ENCODE results near the gene EIF4A3. TPM values are rescaled to one million over a fixed set of nuclear protein-coding genes. Genes with fewer than 3 reads are reported as not detected.

The EIF4A3 gene
- total and polyA plus RNA-seq, 9 of the 15 experiments (the other 6 are each of a cell fraction or from before 2014, with no cell fraction given), result 62.7 to 171 (median 127) TPM

GRCh38 chr17:80126449-80126715, 20.5 kb downstream of the EIF4A3 start (continued):
- TF ChIP-seq ZNF407 (IDR thresholded peaks at IDR 0.05; ENCODE audit: low read depth) (no peak), ZNF408 (CRISPR knock-in tag; IDR thresholded peaks at IDR 0.05; ENCODE audit: low read depth) (no peak)
